ENCODE results near the gene TCP11.

Gene TCP11

DNA sequence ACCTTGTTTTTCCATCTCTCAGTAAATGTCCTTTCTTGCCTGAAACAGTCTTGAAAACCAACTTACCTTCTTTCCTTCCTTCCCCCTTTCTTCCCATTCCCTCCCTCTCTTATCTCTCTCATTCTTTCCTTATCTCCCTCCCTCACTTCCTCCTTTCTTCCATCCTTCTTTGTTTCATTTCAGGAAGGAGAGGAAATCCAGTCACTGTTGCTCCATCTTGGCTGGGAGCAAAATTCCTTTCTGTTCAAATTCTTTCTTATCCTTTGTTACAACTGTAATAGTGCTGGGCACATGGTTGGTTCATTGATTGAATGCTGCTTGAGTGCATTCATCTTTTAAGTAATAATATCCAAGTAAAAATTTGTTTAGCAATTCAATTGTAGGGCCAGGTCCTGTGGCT is 17.4 kb upstream of the TCP11 start:
- CTCF ChIA-PET, result interaction anchor here (0.7 to 5.3 kb wide), 3 partner anchors 13 to 82 kb away, joined by 3 to 27 read pairs (median 4); no protein-coding TSS in a partner anchor
- no peak for DNase-seq (ENCODE audit: low read depth, low spot score)
- TF ChIP-seq, protein P1, sequence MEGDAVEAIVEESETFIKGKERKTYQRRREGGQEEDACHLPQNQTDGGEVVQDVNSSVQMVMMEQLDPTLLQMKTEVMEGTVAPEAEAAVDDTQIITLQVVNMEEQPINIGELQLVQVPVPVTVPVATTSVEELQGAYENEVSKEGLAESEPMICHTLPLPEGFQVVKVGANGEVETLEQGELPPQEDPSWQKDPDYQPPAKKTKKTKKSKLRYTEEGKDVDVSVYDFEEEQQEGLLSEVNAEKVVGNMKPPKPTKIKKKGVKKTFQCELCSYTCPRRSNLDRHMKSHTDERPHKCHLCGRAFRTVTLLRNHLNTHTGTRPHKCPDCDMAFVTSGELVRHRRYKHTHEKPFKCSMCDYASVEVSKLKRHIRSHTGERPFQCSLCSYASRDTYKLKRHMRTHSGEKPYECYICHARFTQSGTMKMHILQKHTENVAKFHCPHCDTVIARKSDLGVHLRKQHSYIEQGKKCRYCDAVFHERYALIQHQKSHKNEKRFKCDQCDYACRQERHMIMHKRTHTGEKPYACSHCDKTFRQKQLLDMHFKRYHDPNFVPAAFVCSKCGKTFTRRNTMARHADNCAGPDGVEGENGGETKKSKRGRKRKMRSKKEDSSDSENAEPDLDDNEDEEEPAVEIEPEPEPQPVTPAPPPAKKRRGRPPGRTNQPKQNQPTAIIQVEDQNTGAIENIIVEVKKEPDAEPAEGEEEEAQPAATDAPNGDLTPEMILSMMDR (IDR thresholded peaks at IDR 0.05; ENCODE audit: insufficient read depth, low read length, missing control alignments), result no peak
- POLR2A ChIA-PET, result no interaction called here
- H3K4me3 ChIP-seq (ENCODE audit: low read depth, low read length), result no peak overlapping the region

DNA sequence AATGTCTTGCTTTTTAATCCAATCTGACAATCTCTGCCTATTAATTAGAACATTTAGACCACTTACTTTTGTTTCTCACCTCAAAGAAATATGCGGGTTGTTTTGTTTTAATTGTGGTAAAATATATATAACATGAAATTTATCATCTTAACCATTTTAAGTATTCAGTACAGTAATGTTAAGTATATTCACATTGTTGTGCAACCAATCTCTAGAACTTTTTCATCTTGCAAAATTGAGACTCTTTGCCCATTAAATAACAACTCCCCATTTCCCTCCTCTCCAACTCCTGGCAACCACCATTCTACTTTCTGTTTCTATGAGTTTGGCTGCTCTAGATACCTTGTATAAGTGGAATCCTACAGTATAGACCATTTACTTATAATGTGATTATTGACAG is 13.8 kb upstream of the TCP11 start:
- no peak overlapping the region for H3K4me3 ChIP-seq (ENCODE audit: low read depth, low read length)
- CTCF ChIA-PET, result interaction anchor here (0.8 to 5.3 kb wide), 5 partner anchors 10 to 86 kb away, joined by 3 to 27 read pairs (median 4); no protein-coding TSS in a partner anchor
- no peak for DNase-seq (ENCODE audit: low read depth, low spot score)
- TF ChIP-seq, protein P1 (IDR thresholded peaks at IDR 0.05; ENCODE audit: insufficient read depth, low read length, missing control alignments), result no peak
- POLR2A ChIA-PET, result no interaction called here

DNA sequence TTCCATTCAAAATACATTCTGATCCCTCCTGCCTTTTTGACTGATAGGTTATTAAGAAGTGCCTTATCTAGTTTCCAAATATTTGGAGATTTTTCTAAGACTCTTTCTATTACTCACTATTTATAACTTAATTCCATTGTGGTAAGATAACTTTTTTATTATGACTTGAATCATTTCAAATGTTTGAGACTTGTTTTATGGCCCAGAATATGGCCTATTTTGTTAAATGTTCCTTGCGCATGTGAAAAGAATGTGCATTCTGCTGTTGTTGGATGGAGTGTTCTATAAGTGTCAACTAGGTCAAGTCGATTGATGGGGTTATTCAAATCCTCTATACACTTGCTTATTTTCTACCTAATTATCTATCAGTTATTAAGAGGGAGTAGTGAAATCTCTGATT is 13.1 kb upstream of the TCP11 start:
- DNase-seq (ENCODE audit: low read depth, low spot score), result no peak
- ChIA-PET POLR2A (no interaction called here), CTCF (interaction anchor here (0.8 to 5.3 kb wide), 4 partner anchors 10 to 87 kb away, joined by 3 to 27 read pairs (median 4); no protein-coding TSS in a partner anchor)
- TF ChIP-seq, protein P1 (IDR thresholded peaks at IDR 0.05; ENCODE audit: insufficient read depth, low read length, missing control alignments), result no peak
- no peak overlapping the region for H3K4me3 ChIP-seq (ENCODE audit: low read depth, low read length)

DNA sequence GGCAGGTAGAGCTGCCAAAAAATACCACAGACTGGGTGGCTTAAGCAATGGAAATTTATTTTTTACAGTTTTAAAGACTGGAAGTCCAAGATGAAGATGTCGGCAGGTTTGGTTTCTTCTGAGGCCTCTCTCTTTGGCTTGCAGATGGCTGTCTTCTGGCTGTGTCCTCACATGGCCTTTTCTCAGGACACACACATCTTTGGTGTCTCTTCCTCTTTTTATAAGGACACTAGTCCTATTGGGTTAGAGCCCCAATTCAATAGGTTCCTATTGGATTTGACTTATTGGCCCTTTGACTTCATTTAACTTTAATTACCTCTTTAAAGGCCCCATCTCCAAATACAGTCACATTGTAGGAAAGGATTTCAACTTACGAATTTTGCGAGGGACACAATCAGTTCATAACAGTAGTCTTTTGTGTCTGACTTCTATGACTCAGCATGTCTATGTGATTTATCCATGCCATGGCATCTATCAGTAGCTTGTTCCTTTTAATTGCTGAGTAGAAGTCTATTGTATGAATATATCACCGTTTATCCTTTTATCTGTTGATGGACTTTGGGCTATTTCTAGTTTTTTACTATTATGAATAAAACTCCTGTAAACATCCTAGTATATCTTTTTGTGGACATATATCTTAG is 11.0 kb upstream of the TCP11 start:
- H3K4me3 ChIP-seq (ENCODE audit: low read depth, low read length), result no peak overlapping the region
- TF ChIP-seq, protein P1 (IDR thresholded peaks at IDR 0.05; ENCODE audit: insufficient read depth, low read length, missing control alignments), result no peak
- DNase-seq (ENCODE audit: low read depth, low spot score), result no peak
- POLR2A ChIA-PET, result no interaction called here
- CTCF ChIA-PET, result interaction anchor here (1.5 to 9.5 kb wide), 3 partner anchors 9 to 88 kb away, joined by 3 to 340 read pairs (median 179); no protein-coding TSS in a partner anchor

DNA sequence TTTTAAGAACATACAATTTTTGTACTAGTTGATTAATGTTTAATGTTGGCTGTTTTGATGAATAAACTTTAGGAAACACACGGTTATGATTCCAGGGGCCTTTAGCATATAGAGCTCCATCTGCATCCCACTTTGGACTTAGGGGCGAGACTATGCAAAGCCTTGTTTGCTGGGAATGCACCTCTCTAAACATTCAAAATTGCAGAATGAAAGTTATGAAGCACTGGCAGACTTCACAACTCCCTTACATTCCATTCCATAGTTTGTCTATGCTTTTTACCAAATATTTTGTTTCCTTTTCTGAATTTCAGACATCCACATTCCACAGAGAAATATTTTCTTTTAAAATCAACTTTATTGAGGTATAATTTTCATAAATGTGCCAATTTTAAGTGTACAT is 10.3 kb upstream of the TCP11 start:
- no peak overlapping the region for H3K4me3 ChIP-seq (ENCODE audit: low read depth, low read length)
- ChIA-PET CTCF (interaction anchor here (0.7 to 9.5 kb wide), 7 partner anchors 10 to 166 kb away, joined by 3 to 340 read pairs (median 5); no protein-coding TSS in a partner anchor), POLR2A (no interaction called here)
- TF ChIP-seq, protein P1 (IDR thresholded peaks at IDR 0.05; ENCODE audit: insufficient read depth, low read length, missing control alignments), result no peak
- no peak for DNase-seq (ENCODE audit: low read depth, low spot score)

DNA sequence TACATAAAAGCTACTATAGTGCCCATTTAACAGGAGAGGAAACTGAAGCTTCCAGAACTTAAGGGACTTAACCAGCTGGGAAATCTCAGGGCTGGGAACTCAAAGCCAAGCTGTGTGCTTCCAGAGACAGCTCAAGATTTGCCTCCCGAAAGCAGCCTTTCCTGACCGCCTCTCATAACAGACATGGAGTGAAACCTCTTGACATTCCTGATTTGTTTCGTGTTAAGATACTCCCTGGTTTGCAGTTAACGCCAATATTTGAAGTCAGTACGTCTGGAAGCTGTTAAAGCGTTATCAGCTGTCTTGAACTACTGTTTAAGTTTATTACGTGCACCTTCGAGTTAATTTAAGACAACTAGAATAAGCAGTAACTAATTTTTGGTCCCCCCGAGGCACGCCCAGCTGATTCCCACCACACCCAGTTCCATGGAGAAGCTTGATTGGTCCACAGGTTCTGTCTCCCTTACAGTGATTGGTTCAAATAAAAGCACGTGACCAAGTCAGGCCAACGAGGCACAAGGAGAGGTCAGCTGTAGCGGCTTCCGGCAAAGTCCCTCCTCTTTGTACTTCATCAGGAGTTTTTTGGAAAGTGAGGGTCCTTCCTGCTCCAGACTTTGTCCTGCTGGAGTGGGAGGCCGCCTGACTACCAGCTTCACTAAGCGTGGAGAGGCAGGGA is 8.9 kb upstream of the TCP11 start:
- ChIA-PET POLR2A (no interaction called here), CTCF (interaction anchor here (0.9 to 9.5 kb wide), 9 partner anchors 11 to 358 kb away, joined by 3 to 340 read pairs (median 6); partner anchors contain the start of gene BLTP3A)
- DNase-seq (ENCODE audit: low read depth, low spot score), result no peak
- TF ChIP-seq, protein P1 (IDR thresholded peaks at IDR 0.05; ENCODE audit: insufficient read depth, low read length, missing control alignments), result no peak
- no peak overlapping the region for H3K4me3 ChIP-seq (ENCODE audit: low read depth, low read length)

All from AG04449 (cell line).